ENCODE measurements around the gene FN3KRP.
"Not testable (repeated sequence)": the region's sequence is repeated elsewhere in the genome, so short reads cannot be mapped to it uniquely, and the experiment has no call there.

FN3KRP gene

GRCh38 chr17:82745524-82745923 is 29.0 kb downstream of the FN3KRP start:
- DNase-seq, result no peak

DNA sequence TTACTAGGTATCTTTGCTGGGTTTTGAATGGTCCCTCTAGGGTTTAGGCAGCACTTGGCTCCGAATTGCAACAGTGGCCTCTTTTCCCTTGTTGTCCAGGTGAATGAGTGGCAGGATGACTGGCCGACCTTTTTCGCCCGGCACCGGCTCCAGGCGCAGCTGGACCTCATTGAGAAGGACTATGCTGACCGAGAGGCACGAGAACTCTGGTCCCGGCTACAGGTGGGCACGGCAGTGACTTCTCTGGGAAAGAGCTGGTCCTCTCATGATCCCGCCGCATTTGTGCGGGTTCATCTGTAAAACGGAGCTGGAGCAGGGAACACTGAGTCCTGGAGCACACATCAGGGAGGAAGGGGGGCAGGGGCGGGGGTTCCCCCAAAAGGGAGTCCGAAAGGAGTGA is 32.2 kb downstream of the FN3KRP start:
- no peak for DNase-seq

DNA sequence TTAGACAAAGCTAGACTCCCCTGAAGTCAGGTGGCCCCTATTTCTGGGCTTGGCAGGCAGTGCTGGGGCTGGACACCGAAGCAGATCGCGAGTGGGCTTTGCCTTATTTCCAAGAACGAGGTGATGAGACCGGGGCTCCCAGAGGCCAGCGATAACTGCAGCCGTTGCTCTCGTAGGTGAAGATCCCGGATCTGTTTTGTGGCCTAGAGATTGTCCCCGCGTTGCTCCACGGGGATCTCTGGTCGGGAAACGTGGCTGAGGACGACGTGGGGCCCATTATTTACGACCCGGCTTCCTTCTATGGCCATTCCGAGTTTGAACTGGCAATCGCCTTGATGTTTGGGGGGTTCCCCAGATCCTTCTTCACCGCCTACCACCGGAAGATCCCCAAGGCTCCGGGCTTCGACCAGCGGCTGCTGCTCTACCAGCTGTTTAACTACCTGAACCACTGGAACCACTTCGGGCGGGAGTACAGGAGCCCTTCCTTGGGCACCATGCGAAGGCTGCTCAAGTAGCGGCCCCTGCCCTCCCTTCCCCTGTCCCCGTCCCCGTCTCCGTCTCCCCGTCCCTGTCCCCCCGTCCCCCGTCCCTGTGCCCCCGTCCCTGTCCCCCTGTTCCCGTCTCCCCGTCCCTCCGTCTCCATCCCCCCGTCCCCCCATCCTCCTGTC is 33.9 kb downstream of the FN3KRP start:
- no peak for DNase-seq

- DNase-seq, result no peak
These were observed 34.7 kb downstream of the FN3KRP start for GRCh38 chr17:82751171-82751570.

GRCh38 chr17:82751571-82752370 is 35.3 kb downstream of the FN3KRP start, which contains the start of gene TBCD:
TBCD (plus strand) TSS chr17:82752065; CDS start chr17:82752194, 129 bp downstream.
- peak; percentile 89 for DNase-seq

GRCh38 chr17:82752371-82753200 is 36.1 kb downstream of the FN3KRP start:
- no peak for DNase-seq

DNA sequence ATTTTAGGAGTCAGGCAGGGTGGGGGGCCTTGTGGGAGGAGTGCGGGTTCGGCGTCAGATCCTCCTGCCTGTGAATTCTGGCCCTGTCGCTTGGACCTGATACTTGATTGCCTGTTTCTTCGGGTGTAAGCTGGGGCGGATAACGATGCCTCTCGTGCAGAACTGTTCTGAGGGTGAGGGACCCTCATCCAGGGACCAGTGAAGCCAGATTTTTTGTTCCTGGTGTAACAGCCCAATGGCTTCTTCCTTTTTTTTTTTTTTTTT is 36.6 kb downstream of the FN3KRP start:
- DNase-seq, result no peak

DNA sequence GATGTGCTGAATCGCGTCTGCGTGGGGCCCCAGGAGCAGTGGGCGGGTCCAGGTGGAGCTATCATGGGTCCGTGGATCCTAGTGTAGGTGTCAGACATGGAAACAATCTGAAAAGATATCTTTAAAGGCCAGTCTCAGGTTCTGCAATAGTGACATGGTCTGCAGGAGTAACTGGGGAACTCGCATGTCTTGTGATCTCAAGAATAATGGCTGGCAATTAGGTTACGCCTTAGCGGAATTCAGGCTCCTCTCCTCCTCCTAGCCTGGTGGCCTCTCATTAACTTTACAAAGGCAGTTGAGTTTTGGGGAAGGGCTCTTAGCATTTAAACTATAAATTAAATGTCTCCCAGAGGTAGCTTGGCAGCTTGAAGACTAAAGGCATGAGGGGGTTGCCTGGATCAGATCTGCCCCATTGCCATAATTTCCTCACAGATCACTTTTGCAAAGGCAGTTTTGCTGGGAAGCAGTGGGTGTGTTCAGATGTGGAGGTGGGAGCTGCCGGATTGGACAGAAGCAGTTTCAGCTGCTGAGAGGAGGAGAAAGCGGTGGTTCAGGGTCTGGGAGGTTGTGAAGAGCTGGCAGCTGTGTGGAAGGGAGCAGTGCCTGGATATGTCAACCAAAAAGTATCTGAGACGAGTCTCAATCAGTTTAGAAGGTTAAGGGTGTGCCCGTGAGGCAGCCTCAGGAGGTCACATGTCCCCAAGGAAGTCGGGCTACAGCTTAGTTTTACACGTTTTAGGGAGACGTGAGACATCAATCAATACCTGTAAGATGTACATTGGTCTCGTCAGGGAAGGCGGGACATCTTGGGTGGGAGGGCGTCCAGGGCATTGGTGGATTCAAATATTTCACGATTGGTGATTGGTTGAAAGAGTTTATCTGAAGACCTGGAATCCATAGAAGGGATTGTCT is 38.0 kb downstream of the FN3KRP start:
- DNase-seq, result no peak

DNA sequence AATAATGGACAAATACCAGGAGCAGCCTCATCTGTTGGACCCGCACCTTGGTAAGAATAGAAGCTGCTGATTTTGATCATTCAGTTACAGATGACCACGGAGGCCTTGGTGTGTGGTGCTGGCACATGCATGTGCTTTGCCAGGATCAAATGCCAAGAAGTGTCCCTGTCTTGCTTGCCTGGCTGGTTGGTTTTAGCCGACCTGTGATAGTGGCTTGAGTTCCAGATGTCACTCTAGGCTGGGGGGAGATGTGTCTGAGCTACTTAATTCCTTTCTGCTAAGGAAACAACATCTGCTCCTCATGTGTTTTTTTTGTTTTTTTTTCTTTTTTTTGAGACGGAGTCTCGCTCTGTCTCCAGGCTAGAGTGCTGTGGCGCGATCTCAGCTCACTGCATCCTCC is 39.7 kb downstream of the FN3KRP start:
- DNase-seq, result no peak

- DNase-seq, result no peak
These were observed 48.9 kb downstream of the FN3KRP start for GRCh38 chr17:82765371-82765770.

GRCh38 chr17:82767041-82767754 is 50.7 kb downstream of the FN3KRP start:
- DNase-seq, result peak; percentile 34

DNA sequence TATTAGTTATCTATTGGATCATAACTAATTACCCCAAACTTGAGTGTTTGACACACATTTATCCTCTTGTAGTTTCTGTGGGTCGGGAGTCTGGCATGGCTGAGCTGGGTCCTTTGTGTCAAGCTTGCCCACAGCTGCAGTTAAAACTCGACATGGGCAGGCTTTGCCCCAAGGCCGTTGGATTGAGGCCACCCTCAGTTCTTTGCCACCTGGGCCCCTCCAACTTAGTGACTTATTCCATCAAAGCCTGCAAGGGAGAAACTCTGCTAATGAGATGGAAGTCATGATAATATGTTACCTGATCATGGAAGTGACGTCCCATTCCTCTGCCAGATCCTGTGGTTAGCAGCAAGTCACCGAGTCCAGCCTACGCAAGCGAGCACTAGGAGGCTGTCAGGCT is 52.5 kb downstream of the FN3KRP start:
- DNase-seq, result no peak

DNA sequence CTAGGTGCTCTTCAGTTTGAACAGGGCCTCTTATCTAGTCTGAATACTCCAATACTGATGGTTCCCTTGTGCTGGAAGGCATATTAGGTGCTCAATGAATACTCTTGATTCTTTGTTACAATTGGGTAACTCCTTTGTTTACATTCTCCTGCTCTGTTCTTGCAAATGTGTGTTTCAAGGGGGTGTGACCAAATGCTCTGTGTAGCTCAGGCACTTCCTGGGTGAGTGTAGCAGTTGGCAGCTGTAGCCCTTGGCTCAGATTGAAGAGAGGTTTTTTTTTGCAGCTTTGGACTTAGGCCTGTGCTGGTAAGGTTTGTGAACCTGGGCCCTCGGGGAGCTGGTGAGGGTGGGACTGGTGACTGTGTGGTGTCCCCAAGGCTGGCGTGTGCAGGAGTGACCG is 55.5 kb downstream of the FN3KRP start:
- DNase-seq, result no peak

GRCh38 chr17:82774456-82774855 is 58.0 kb downstream of the FN3KRP start:
- not testable (repeated sequence) for DNase-seq

GRCh38 chr17:82775001-82775823 is 58.7 kb downstream of the FN3KRP start:
- DNase-seq, result peak; percentile 42

DNA sequence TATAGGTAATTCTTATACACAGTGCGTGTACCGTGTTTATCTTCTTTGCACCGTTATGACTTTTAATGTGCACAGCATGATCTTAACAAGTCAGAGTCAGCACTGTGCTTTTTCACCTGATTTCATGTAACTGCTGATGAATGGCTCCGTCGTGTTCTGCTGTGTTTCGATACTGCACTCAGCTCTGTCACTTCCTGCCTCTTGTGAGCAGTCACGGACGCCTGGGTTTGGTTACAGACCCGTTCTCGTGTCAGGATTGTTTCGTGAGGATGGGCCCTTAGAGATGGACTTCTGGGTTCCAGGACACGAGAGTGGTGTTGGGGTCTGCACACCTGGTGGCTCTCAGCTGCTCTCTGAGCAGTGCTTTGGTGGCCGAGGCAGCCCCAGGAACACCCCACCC is 59.9 kb downstream of the FN3KRP start:
- no peak for DNase-seq

Measured in fibroblast of upper back skin (primary cell).